Stimulated activated CD4-positive, alpha-beta T cell treated with anti-CD3 and anti-CD28 coated beads, Interleukin-4, amount 100 ng/mL, for 1 hour (primary cell): ENCODE results near the gene TFCP2L1.

Source experiments
- DNase-seq: peaks from one replicate; pipeline ENCODE4 v3.0.0-alpha.2; 2020

Gene TFCP2L1

DNA sequence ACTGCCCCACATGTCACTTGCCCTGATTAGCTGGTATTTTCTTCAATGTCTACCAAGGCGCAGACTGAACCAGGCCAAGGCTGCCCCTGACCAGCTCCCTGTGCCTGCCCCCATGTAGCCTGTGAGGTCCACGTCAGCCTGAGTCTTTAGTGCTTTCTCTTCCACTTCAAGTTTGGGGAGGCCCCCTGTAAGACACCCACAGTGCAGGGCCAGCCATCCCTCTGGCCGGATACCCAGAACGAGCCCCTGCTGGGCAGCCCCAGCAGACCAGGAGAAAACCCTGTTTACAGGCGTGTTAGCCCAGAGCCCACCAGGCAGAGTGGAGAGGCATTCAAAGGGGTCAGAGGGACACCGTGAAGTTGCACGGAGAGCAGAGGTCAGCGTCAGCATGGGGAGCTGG, 92.4 kb downstream of the TFCP2L1 start:
- DNase-seq, result no peak

DNA sequence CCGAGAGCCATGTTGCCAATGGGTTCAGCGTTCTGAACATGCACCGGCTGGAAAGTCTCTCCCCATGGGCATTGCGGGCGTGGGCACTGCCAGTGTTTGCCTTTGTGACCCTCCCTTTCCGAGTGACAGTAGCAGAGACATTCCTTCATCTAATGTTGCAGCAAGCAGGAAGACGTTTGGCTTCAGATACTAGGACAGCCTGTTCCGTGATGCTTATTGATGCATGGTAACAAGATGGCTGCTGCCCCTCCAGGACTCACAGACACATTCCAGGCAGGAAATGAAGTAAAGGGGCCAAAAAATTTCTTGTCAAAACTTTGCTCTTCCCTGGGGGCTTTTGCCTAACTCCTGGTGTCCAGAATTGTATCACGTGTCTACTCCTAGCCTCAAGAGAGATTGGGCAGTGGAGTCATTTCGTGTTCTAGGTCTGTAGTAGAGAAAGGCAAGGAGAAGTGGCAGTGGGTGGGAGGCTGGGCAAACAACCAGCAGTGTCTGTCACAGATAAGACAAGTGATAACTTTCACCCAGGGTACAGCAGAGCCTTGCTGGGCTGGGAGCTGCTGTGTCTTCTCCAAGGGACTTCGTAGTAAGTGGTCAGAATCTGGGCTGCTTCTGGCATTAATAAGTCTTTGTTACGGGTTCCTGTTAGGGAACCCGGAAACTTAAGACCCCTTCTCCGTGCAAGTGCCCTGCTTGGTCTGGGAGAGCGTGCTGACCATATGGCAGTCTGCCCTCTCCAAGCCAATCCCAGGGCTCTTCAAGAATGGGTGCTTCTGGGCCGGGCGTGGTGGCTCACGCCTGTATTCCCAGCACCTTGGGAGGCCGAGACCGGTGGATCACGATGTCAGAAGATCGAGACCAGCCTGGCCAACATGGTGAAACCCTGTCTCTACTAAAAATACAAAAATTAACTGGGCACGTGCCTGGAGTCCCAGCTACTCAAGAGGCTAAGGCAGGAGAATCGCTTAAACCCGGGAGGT, 93.5 kb downstream of the TFCP2L1 start:
- DNase-seq, result no peak

GRCh38 chr2:121189661-121190381, 95.2 kb downstream of the TFCP2L1 start:
- no peak for DNase-seq

DNA sequence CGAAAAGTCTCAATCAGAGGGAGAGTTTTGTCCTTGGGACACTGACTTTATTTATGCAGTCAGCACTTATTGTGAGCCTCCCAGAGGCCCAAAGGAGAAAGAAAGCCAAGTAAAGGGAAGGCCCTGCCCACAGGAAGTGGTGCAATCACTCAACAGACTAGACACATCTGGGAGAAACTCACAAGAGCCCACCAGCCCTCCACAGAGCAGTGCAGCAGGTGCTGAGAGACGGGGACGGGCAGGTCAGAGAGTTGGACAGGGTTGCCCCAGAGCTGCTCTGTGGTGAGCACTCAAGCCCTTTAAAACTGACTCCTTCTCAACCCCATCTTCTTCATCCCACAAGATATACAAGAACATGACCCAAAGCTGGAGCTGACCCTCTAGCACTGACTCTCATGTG, 96.0 kb downstream of the TFCP2L1 start:
- no peak for DNase-seq

GRCh38 chr2:121187982-121188411, 97.0 kb downstream of the TFCP2L1 start:
- DNase-seq, result no peak

GRCh38 chr2:121187351-121187981, 97.5 kb downstream of the TFCP2L1 start:
- DNase-seq, result no peak

- no peak for DNase-seq
These were observed 98.7 kb downstream of the TFCP2L1 start for GRCh38 chr2:121186261-121186660.

GRCh38 chr2:121185571-121186074, 99.4 kb downstream of the TFCP2L1 start:
- DNase-seq, result no peak

- no peak for DNase-seq
These were observed 99.9 kb downstream of the TFCP2L1 start for GRCh38 chr2:121185111-121185510.

DNA sequence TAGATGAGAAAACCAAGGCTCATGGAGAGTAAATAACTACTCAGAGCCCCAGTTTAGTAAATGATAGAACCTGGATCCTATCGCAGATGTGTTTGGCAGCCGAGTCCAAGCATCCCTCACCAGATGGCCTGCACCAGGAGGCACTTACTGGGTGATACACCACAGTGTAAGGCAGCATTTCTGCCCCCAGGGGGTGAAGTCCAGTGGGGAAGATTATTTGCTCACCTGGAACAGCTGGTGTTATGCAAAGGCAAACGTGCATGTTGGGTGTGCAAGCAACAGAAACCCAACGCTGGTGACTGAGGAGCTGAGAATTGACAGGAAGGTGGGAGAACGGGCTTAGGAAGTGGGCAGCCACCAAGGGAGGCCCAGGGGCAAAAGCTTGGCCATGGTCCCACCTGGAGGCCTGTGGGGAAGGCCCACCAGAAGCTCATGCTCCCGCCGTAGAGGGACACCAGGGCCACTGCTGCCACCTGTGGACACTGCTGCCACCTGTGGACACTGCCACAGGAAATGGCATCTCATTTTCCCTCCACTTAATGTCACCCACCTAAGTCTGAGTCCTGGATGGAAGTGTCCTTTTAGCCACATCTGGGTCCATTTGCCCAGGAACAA, 100.6 kb downstream of the TFCP2L1 start:
- DNase-seq, result no peak

- no peak for DNase-seq
These were observed 102.5 kb downstream of the TFCP2L1 start for GRCh38 chr2:121182520-121182919.

- no peak for DNase-seq
These were observed 105.5 kb downstream of the TFCP2L1 start for GRCh38 chr2:121179467-121179866.

- no peak for DNase-seq
These were observed 106.3 kb downstream of the TFCP2L1 start for GRCh38 chr2:121178730-121179129.

DNA sequence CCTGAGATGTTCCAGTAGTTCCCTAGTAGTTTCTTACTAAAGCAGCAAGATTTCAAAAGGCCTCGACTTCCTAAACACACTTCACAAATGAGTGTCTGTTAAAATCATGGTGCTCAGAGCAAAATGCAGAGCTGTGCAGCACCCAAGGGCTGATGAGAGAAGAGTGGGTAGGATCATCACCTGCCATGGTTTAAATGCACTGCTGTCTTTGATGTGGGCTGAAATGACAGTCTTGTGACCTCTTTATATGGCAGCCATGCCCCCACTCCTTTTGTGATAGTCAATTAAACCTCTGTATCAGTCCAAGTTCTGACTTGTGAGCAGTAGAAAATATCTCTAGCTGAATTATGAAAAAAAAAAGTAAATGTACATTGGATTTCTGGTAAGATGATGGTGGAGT, 107.1 kb downstream of the TFCP2L1 start:
- DNase-seq, result no peak

- DNase-seq, result no peak
These were observed 109.7 kb downstream of the TFCP2L1 start for GRCh38 chr2:121175326-121175725.

DNA sequence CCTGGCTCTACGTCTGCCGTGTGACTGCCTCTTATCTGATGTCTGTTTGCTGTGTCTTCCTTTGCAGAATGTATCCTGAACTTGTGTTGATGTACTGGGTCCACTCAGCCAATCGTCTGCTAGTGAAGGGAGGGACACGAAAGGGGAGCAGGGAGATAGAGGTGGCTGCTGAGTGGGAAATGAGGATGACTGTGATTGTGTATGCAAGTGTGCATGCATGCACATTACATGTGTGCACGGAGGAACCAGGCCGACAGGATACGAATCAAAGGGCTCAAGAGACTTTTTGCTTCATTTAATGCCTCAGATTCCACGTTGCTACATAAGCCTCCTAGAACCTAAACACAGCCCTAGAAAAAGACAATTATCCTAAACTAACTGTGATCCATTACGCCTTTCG, 111.2 kb downstream of the TFCP2L1 start:
- no peak for DNase-seq

DNA sequence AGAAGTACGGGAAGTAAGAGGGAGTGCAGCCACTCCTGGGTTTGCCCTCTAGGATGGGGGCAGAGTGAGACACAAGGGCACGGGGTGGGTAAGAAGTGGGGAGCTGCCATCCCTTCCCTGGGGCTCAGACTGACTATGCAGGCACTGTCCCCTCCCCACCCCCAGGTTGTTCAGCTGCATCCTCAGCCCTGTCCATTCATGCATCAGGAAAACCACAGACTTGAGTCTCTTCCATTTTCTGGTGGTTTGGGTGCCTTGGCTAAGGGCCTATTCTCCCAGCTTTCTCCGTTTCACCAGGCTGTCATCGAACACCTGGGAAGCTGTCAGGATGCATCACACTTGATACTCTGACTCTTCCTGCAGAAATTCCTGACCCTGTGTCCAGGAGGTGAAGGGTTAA, 111.9 kb downstream of the TFCP2L1 start:
- no peak for DNase-seq

GRCh38 chr2:121172456-121172855, 112.5 kb downstream of the TFCP2L1 start:
- no peak for DNase-seq

GRCh38 chr2:121171625-121172119, 113.3 kb downstream of the TFCP2L1 start:
- DNase-seq, result no peak

DNA sequence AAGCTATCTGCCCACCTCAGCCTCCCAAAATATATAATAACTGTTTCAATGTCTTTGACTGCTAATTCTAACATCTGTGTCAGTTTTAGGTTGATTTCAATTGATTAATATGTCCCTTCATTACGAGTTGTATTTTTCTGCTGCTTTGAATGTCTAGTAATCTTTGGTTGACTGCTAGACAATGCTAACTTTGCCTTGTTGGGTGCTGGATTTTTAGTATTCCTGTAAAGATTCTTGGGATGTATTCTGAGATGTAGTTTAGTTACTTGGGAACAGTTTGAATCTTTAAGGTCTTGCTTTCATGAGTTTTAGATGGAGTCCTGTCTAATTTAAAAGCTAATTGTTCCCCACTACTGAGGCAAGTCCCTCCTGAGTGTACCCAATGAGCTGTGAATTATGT, 114.4 kb downstream of the TFCP2L1 start:
- no peak for DNase-seq

- DNase-seq, result no peak
These were observed 117.6 kb downstream of the TFCP2L1 start for GRCh38 chr2:121167411-121167810.
